Activated CD4-positive, alpha-beta T cell treated with anti-CD3 and anti-CD28 coated beads for 36 hours (primary cell): ENCODE results near the gene ZNF263. TPM values are rescaled to one million over a fixed set of nuclear protein-coding genes. Genes with fewer than 3 reads are reported as not detected.

Experiments used
- ATAC-seq: fragments of 200-7000 bp; cut with Tn5 transposase; one replicate; pipeline ENCODE4 v1.10.0; 2021; ENCODE audit warnings: mild to moderate bottlenecking, moderate library complexity
- CTCF ChIA-PET: fragments of 350-600 bp; sonication (Branson Sonifier 250); formaldehyde crosslinking; loops from one replicate; lab custom pipeline; 2021; ENCODE audit warnings: antibody characterized with exemption; lab: Charles Lee
- POLR2A ChIA-PET: fragments of 350-600 bp; sonication (Branson Sonifier 250); formaldehyde crosslinking; loops from one replicate; lab custom pipeline; 2021; ENCODE audit warnings: antibody characterized with exemption, inconsistent platforms; lab: Charles Lee
- DNase-seq: peaks from one replicate; pipeline ENCODE4 v3.0.0-alpha.2; 2020
- H3K27ac Mint-ChIP-seq: one replicate; pipeline ENCODE4 v1.8.0; 2021; ENCODE audit warnings: mixed read lengths
- H3K27me3 Mint-ChIP-seq: one replicate; pipeline ENCODE4 v1.8.0; 2021; ENCODE audit warnings: mixed read lengths
- H3K36me3 Mint-ChIP-seq: one replicate; pipeline ENCODE4 v1.8.0; 2021; ENCODE audit warnings: low read depth, mixed read lengths
- H3K4me1 Mint-ChIP-seq: one replicate; pipeline ENCODE4 v1.8.0; 2021; ENCODE audit warnings: mixed read lengths
- H3K4me3 Mint-ChIP-seq: one replicate; pipeline ENCODE4 v1.8.0; 2021; ENCODE audit warnings: mild to moderate bottlenecking, moderate library complexity, mixed read lengths
- H3K9me3 Mint-ChIP-seq: one replicate; pipeline ENCODE4 v1.8.0; 2021; ENCODE audit warnings: low read depth, mixed read lengths
- intact Hi-C, 2 experiments: fragments of 100-400 bp; cut with DNase I in 1 of 2; cut with micrococcal nuclease in 1 of 2; formaldehyde crosslinking; loops; one replicate each; pipeline versions ENCODE4 v1.14.2 to v1.15.1; 2022 to 2024; cut with DNase I, micrococcal nuclease
- total RNA-seq, 2 experiments: library from RNA; stranded (reverse); gene quantifications; one replicate each; pipeline ENCODE4 v1.2.3, GENCODE V29; 2021

Gene ZNF263
- total RNA-seq, 2 experiments from 2014 or later = 19.2 to 19.6 TPM

GRCh38 chr16:3289998-3290673, 6.8 kb downstream of the ZNF263 start:
- ChIA-PET POLR2A (no interaction called here), CTCF (interaction anchor here (0.6 kb wide), 1 partner anchor 188 kb away, joined by 4 read pairs; no protein-coding TSS in a partner anchor)
- Mint-ChIP-seq H3K4me1 (peaks cover 7% of the 10 kb centered on the region), H3K9me3 (peaks cover 55% of the 10 kb centered on the region), H3K36me3 (peaks cover 93% of the 10 kb centered on the region), H3K27ac (no peak overlapping the region), H3K4me3 (no peak overlapping the region), H3K27me3 (no peaks in the 10 kb centered on the region)
- intact Hi-C loops = no loop called here
- ATAC-seq (no peak), DNase-seq (no peak)

- Mint-ChIP-seq H3K4me3 (no peak overlapping the region), H3K27me3 (no peaks in the 10 kb centered on the region), H3K27ac (no peak overlapping the region), H3K9me3 (peaks cover 58% of the 10 kb centered on the region), H3K36me3 (peaks cover 82% of the 10 kb centered on the region), H3K4me1 (no peaks in the 10 kb centered on the region)
- ChIA-PET POLR2A (no interaction called here), CTCF (interaction anchor here (0.6 to 1.2 kb wide), 2 partner anchors 8 to 31 kb away, joined by 3 to 4 read pairs; no protein-coding TSS in a partner anchor)
- ATAC-seq (no peak), DNase-seq (no peak)
- intact Hi-C loops = no loop called here
Observed at GRCh38 chr16:3292604-3293003, 9.3 kb downstream of the ZNF263 start.

DNA sequence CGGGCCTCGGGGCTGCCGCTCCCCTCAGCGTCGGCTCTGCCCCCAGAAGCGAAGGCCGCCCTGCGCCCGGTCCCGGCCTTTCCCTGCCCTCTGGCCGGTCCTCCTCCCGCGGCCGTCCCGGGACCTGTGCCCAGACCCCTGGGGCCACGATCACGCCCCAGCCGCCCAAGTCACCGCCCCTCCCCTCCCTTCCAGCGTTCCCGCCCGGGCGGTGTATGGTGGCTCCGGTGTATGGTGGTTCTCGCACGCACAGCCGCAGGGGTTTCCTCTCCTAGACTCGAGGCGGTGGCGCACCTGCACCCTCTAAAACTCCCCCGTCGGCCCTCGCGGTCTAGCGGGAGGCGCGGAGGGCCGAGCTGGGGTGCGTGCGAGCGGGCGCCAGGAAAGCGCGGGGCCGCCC, 11.9 kb downstream of the ZNF263 start:
- H3K4me3 Mint-ChIP-seq = no peak overlapping the region
- no peak overlapping the region for H3K27ac Mint-ChIP-seq
- CTCF ChIA-PET = interaction anchor here (1.2 kb wide), 1 partner anchor 28 kb away, joined by 7 read pairs; no protein-coding TSS in a partner anchor
- H3K9me3 Mint-ChIP-seq = peaks cover 66% of the 10 kb centered on the region
- no peaks in the 10 kb centered on the region for H3K27me3 Mint-ChIP-seq
- intact Hi-C loops = no loop called here
- peaks cover 70% of the 10 kb centered on the region for H3K36me3 Mint-ChIP-seq
- H3K4me1 Mint-ChIP-seq = no peaks in the 10 kb centered on the region
- POLR2A ChIA-PET = no interaction called here
- no peak for ATAC-seq
- no peak for DNase-seq

- no peak overlapping the region for H3K27ac Mint-ChIP-seq
- no peak for DNase-seq
- ChIA-PET CTCF (interaction anchor here (1.2 to 1.6 kb wide), 2 partner anchors 17 to 29 kb away, joined by 4 to 7 read pairs; no protein-coding TSS in a partner anchor), POLR2A (no interaction called here)
- H3K9me3 Mint-ChIP-seq = peaks cover 70% of the 10 kb centered on the region
- intact Hi-C loops = no loop called here
- H3K4me3 Mint-ChIP-seq = no peak overlapping the region
- peaks cover 70% of the 10 kb centered on the region for H3K36me3 Mint-ChIP-seq
- no peaks in the 10 kb centered on the region for H3K4me1 Mint-ChIP-seq
- ATAC-seq = no peak
- no peaks in the 10 kb centered on the region for H3K27me3 Mint-ChIP-seq
Observed at GRCh38 chr16:3295783-3296182, 12.5 kb downstream of the ZNF263 start.

- H3K36me3 Mint-ChIP-seq = peaks cover 75% of the 10 kb centered on the region
- H3K27me3 Mint-ChIP-seq = no peaks in the 10 kb centered on the region
- ChIA-PET CTCF (interaction anchor here (0.5 to 0.7 kb wide), 3 partner anchors 18 to 256 kb away, joined by 3 read pairs; no protein-coding TSS in a partner anchor), POLR2A (no interaction called here)
- intact Hi-C loops = loop anchor here (2.0 kb wide), 2 partner anchors 22 to 196 kb away; partner anchors contain the start of genes CLUAP1 (in 1 of the 2) and ZNF263 (in 1 of the 2)
- DNase-seq (no peak), ATAC-seq (no peak)
- H3K9me3 Mint-ChIP-seq = peaks cover 39% of the 10 kb centered on the region
- peaks cover 15% of the 10 kb centered on the region for H3K4me1 Mint-ChIP-seq
- H3K27ac Mint-ChIP-seq = peak overlapping the region; percentile 84
- peak overlapping the region; percentile 75 for H3K4me3 Mint-ChIP-seq
Observed at GRCh38 chr16:3304370-3304769, 21.1 kb downstream of the ZNF263 start.

DNA sequence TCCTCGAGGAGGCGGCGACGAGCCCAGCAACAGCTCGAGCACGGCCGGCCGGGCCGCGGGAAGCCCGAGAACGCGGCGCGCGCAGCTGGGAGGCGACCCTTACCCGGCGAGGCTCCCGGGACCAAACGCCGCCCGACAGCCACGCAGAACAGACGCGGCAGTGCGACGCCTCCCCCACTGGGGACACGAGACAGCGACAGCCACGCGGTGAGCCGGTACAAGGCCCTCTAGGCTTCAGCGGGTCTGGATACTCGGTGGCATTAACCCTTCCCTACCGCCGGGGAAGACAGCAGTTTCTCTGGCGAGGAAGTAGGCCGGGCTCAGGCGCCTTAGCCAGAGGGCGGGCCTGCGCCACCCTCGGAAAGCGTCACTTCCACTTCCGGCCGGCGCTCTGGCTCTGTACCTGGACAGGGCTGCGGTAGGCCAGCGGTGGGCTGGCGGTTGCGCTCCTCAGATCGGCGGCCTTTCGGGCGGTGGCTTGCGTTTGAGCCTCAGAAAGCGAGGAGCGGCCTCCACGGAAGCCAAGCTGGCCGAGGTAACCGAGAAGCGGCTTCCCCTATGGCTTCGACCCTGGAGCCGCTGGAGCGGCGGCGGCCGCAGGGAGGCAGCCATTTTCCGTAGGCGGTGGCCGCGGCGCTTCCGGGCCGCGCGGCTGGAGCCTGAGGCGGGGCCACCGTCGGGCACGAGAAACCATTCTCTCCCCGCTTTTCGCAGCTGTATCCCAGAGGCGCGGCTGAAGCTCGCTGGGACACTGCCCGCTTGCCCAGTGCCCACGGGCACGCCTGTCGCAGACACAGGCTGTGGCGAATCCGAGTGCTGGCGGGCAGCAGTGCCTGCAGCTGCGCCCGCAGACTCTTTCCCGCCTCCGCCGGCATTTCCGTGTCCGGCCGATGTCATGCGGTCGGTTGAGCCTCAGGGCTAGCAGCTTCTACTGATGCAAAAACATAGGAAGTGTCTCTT, 22.1 kb downstream of the ZNF263 start, which contains the start of the genes TIGD7 and ZNF75A:
TSS of gene TIGD7 (minus strand) at position 322 of the 960 bp plus-strand sequence. CDS start 4,816 bp downstream, outside the sequence.
TSS of gene ZNF75A (plus strand) at position 389 of the 960 bp plus-strand sequence. CDS start 2,932 bp downstream, outside the sequence.
- H3K4me3 Mint-ChIP-seq = peak within 1 kb of the TSS; percentile 75
- DNase-seq (peak; percentile 90), ATAC-seq (peak; percentile 99)
- peaks cover 75% of the 10 kb centered on the region for H3K36me3 Mint-ChIP-seq
- ChIA-PET POLR2A (no interaction called here), CTCF (no interaction called here)
- H3K27me3 Mint-ChIP-seq = no peaks in the 10 kb centered on the region
- H3K9me3 Mint-ChIP-seq = peaks cover 30% of the 10 kb centered on the region
- H3K4me1 Mint-ChIP-seq = peaks cover 15% of the 10 kb centered on the region
- peak within 1 kb of the TSS; percentile 84 for H3K27ac Mint-ChIP-seq
- intact Hi-C loops = loop anchor here (1.0 to 5.0 kb wide), 9 partner anchors 12 to 195 kb away; partner anchors contain the start of genes ZNF263 (in 2 of the 2), CLUAP1 (in 1 of the 2), ZNF174 (in 1 of the 2) and ZNF200 (in 1 of the 2)

DNA sequence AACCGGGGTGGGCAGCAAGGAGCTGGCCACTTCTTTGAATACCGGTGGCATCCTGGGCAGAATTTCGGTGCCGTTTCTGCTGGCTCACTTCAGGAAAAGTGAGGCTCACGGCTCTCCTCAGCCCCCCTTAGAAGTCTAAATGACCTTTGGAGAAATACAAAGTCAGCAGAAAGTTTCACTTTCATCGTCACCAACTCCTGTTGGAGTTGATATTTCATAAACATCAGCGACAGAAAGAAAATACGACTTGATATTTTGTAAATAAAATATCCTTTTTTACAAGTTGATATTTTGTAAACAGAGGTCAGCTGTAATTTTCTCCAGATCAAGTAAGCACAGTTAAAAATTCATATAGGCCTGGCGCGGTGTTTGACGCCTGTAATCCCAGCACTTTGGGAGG, 22.8 kb downstream of the ZNF263 start:
- no peak for DNase-seq
- Mint-ChIP-seq H3K9me3 (peaks cover 27% of the 10 kb centered on the region), H3K27me3 (no peaks in the 10 kb centered on the region), H3K4me3 (peak overlapping the region; percentile 75), H3K4me1 (peaks cover 15% of the 10 kb centered on the region), H3K36me3 (peaks cover 75% of the 10 kb centered on the region), H3K27ac (peak overlapping the region; percentile 83)
- POLR2A ChIA-PET = no interaction called here
- CTCF ChIA-PET = interaction anchor here (0.6 kb wide), 1 partner anchor 268 kb away, joined by 3 read pairs; no protein-coding TSS in a partner anchor
- ATAC-seq = no peak
- intact Hi-C loops = loop anchor here in 1 of 2 experiments (1.0 to 5.0 kb wide), 2 partner anchors 11 to 76 kb away; no protein-coding TSS in a partner anchor

GRCh38 chr16:3311496-3311895, 28.2 kb downstream of the ZNF263 start:
- DNase-seq (no peak), ATAC-seq (peak; percentile 19)
- H3K27me3 Mint-ChIP-seq = no peaks in the 10 kb centered on the region
- peaks cover 59% of the 10 kb centered on the region for H3K9me3 Mint-ChIP-seq
- no peak overlapping the region for H3K27ac Mint-ChIP-seq
- peaks cover 2% of the 10 kb centered on the region for H3K4me1 Mint-ChIP-seq
- POLR2A ChIA-PET = no interaction called here
- H3K4me3 Mint-ChIP-seq = no peak overlapping the region
- CTCF ChIA-PET = interaction anchor here (1.4 kb wide), 1 partner anchor 44 kb away, joined by 4 read pairs; the partner anchor contains the start of gene OR2C1
- intact Hi-C loops = no loop called here
- H3K36me3 Mint-ChIP-seq = peaks cover 98% of the 10 kb centered on the region

- DNase-seq = no peak
- POLR2A ChIA-PET = no interaction called here
- Mint-ChIP-seq H3K9me3 (peaks cover 77% of the 10 kb centered on the region), H3K4me1 (no peaks in the 10 kb centered on the region), H3K27me3 (no peaks in the 10 kb centered on the region), H3K27ac (no peak overlapping the region), H3K4me3 (no peak overlapping the region), H3K36me3 (peaks cover 73% of the 10 kb centered on the region)
- CTCF ChIA-PET = interaction anchor here (0.6 to 1.1 kb wide), 3 partner anchors 15 to 97 kb away, joined by 3 to 4 read pairs (median 3); no protein-coding TSS in a partner anchor
- ATAC-seq = no peak
- intact Hi-C loops = loop anchor here (1.0 to 5.0 kb wide), 2 partner anchors 11 to 65 kb away; no protein-coding TSS in a partner anchor
Observed at GRCh38 chr16:3317315-3317999, 34.2 kb downstream of the ZNF263 start.

- DNase-seq = no peak
- Mint-ChIP-seq H3K9me3 (peaks cover 56% of the 10 kb centered on the region), H3K27me3 (no peaks in the 10 kb centered on the region), H3K27ac (no peak overlapping the region), H3K4me3 (no peak overlapping the region), H3K4me1 (no peaks in the 10 kb centered on the region), H3K36me3 (peaks cover 34% of the 10 kb centered on the region)
- CTCF ChIA-PET = interaction anchor here (0.7 to 0.8 kb wide), 2 partner anchors 17 to 92 kb away, joined by 3 read pairs; no protein-coding TSS in a partner anchor
- POLR2A ChIA-PET = interaction anchor here (0.6 kb wide), 1 partner anchor 9 kb away, joined by 3 read pairs; no protein-coding TSS in a partner anchor
- no peak for ATAC-seq
- intact Hi-C loops = no loop called here
Observed at GRCh38 chr16:3321816-3322215, 38.5 kb downstream of the ZNF263 start.
